Amygdala (tissue), 56 donors: ENCODE data around the gene DGKQ.
A peak's percentile ranks its signal among the peaks of the same experiment; 100 is the strongest.

Experiments
- DNase-seq, 56 donors: peaks; one replicate each; lab custom pipeline; 2025; lab: John Stamatoyannopoulos, UW

DGKQ gene

GRCh38 chr4:912548-913279 is 60.7 kb downstream of the DGKQ start:
- peak in 11 of 56 donors; percentile 13 to 58 (median 27) for DNase-seq

- DNase-seq = no peak
Observed at GRCh38 chr4:911871-912490, 61.4 kb downstream of the DGKQ start.

- no peak for DNase-seq
Observed at GRCh38 chr4:911221-911751, 62.1 kb downstream of the DGKQ start.

- DNase-seq = no peak
Observed at GRCh38 chr4:910366-911091, 62.8 kb downstream of the DGKQ start.

- DNase-seq = no peak
Observed at GRCh38 chr4:909821-910220, 63.5 kb downstream of the DGKQ start.

GRCh38 chr4:909131-909571 is 64.2 kb downstream of the DGKQ start:
- DNase-seq = no peak
